BJ (cell line): Measurements from ENCODE around the gene NFKBIB. TPM values are rescaled to one million over a fixed set of nuclear protein-coding genes. Genes with fewer than 3 reads are reported as not detected.

ENCODE experiments used
- CTCF ChIA-PET: fragments of 350-600 bp; formaldehyde crosslinking; extraction: SDS; loops from one replicate; lab custom pipeline; 2021; ENCODE audit warnings: antibody characterized with exemption, inconsistent platforms; lab: Yijun Ruan, JAX
- POLR2A ChIA-PET: fragments of 300-600 bp; sonication (Branson Sonifier 250); formaldehyde crosslinking; extraction: SDS; loops from one replicate; lab custom pipeline; 2021; ENCODE audit warnings: antibody characterized with exemption; lab: Charles Lee
- DNase-seq: peaks from one replicate; pipeline ENCODE4 v3.0.0-alpha.2; 2011; ENCODE audit warnings: low read depth
- H3K27me3 ChIP-seq: 2 replicates; pipeline ENCODE4 v1.6.0; 2011; ENCODE audit warnings: low read length; ENCODE audit not compliant: control insufficient read depth, insufficient read depth
- H3K36me3 ChIP-seq: 2 replicates; pipeline ENCODE4 v1.5.1; 2011; ENCODE audit warnings: low read length; ENCODE audit not compliant: control insufficient read depth, insufficient read depth
- H3K4me3 ChIP-seq: 2 replicates; pipeline ENCODE4 v1.5.1; 2011; ENCODE audit warnings: low read depth, mild to moderate bottlenecking, control low read depth, low read length
- polyA plus RNA-seq: library from polyadenylated mRNA; depleted of rRNA; stranded (reverse); fragments of >200 nt; gene quantifications from 2 replicates; pipeline ENCODE4 v1.2.3, GENCODE V29; 2011
- TF ChIP-seq, protein P1 (sequence below): IDR thresholded peaks from 2 replicates; pipeline ENCODE4 v1.5.1; 2011; ENCODE audit warnings: low read depth, mild to moderate bottlenecking, control low read depth, inconsistent platforms, low read length, moderate library complexity; ENCODE audit not compliant: insufficient read depth

The NFKBIB gene
- polyA plus RNA-seq, 1 experiment: 20.6 TPM

DNA sequence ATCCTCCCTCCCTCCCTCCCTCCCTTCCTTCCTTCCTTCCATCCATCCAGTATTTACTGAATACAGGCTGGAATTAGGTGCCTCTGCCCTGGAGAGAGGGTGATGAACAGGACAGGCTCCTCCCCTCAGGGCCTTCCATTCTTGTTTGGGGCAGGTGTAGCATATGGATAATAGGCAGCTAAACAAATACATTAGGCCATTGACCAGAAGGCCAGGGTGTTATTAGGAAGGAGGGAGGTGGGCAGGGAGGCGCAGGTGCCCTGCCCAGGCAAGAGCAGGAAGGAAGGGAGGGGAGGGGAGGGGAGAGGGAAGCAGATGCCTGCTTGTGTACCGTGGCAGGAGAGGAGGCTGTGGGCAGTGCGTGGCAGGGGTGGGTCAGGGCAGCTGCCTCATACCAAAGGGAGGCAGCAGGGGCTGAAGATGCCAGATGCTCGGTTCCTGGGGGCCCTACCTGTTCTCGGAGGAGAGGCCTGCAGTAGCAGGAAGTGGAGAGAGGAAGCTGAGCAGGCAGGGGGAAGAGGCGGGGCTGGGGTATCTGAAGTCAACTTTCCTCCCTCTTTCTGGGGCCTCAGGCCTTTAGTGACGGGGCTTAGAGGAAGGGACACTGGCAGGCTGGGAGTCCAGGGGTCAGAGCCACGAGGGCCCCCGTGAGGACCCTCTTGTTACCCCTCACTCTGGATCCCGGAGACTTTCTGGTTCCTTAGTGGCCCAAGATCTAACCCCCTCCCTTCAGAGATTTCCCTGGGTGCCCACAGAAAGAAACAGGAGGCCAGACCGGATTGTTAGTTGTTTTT lies 21.8 kb upstream of the NFKBIB start, which contains the start of gene RINL:
Gene RINL (minus strand): TSS at position 495 of the 794 bp plus-strand sequence. CDS start 1,533 bp downstream, outside the sequence.
- ChIA-PET POLR2A (no interaction called here), CTCF (interaction anchor here (0.9 to 5.2 kb wide), 3 partner anchors 8 to 61 kb away, joined by 3 to 30 read pairs (median 29); no protein-coding TSS in a partner anchor)
- H3K4me3 ChIP-seq: no peak within 1 kb of the TSS
- DNase-seq: no peak
- H3K27me3 ChIP-seq: no peaks in the 10 kb centered on the region
- TF ChIP-seq, protein P1, sequence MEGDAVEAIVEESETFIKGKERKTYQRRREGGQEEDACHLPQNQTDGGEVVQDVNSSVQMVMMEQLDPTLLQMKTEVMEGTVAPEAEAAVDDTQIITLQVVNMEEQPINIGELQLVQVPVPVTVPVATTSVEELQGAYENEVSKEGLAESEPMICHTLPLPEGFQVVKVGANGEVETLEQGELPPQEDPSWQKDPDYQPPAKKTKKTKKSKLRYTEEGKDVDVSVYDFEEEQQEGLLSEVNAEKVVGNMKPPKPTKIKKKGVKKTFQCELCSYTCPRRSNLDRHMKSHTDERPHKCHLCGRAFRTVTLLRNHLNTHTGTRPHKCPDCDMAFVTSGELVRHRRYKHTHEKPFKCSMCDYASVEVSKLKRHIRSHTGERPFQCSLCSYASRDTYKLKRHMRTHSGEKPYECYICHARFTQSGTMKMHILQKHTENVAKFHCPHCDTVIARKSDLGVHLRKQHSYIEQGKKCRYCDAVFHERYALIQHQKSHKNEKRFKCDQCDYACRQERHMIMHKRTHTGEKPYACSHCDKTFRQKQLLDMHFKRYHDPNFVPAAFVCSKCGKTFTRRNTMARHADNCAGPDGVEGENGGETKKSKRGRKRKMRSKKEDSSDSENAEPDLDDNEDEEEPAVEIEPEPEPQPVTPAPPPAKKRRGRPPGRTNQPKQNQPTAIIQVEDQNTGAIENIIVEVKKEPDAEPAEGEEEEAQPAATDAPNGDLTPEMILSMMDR: no peak
- H3K36me3 ChIP-seq: peaks cover 5% of the 10 kb centered on the region

DNA sequence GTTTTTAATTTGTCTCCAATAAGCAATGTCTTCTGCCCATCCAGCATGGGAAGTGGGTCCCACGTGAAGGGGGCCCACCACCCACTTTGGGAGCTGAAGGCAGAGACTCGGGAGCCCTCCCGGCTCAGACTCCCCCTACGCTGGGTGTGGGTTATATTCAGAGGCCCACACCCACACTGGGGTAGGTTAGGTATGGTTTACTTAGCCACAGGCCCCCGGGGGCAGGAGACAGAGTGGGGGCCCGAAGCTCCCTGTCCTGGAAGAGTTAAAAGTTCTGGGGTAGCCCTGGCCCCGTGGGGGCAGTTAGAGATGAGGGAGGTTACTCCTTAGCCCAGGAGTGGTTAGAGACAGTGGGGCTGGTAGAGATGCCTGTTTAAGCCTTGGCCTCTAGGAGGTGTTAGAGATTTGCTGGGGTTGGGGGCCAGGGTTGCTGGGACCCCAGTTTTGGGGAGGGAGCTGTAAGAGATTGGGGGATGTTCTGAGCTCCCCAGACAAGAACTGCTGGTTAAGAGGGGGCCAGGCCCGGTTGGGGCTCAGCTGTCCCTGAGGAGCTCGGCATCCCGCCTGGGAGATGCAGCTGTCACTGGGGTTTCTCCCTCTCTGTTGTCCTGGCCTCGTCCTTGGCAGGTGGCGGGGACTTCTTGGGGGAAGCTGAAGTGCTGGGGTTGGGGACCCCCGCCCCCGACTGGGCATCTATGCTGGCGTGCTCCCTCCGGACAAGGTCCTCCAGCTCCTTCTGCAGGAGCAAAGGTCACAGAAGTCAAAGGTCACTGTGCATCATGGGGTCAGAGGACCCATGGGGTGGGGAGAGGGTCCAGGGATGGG lies 21.0 kb upstream of the NFKBIB start:
- ChIA-PET CTCF (interaction anchor here (3.2 to 5.2 kb wide), 2 partner anchors 8 to 9 kb away, joined by 29 to 30 read pairs; no protein-coding TSS in a partner anchor), POLR2A (no interaction called here)
- Histone ChIP-seq H3K36me3 (peaks cover 7% of the 10 kb centered on the region), H3K4me3 (no peak overlapping the region), H3K27me3 (no peaks in the 10 kb centered on the region)
- TF ChIP-seq, protein P1: no peak
- DNase-seq: no peak

- DNase-seq: no peak
- Histone ChIP-seq H3K27me3 (no peaks in the 10 kb centered on the region), H3K4me3 (no peak overlapping the region), H3K36me3 (peaks cover 7% of the 10 kb centered on the region)
- TF ChIP-seq, protein P1: no peak
- ChIA-PET POLR2A (no interaction called here), CTCF (interaction anchor here (3.2 to 5.2 kb wide), 2 partner anchors 8 to 9 kb away, joined by 29 to 30 read pairs; no protein-coding TSS in a partner anchor)
These were observed 20.4 kb upstream of the NFKBIB start for GRCh38 chr19:38879400-38879751.

DNA sequence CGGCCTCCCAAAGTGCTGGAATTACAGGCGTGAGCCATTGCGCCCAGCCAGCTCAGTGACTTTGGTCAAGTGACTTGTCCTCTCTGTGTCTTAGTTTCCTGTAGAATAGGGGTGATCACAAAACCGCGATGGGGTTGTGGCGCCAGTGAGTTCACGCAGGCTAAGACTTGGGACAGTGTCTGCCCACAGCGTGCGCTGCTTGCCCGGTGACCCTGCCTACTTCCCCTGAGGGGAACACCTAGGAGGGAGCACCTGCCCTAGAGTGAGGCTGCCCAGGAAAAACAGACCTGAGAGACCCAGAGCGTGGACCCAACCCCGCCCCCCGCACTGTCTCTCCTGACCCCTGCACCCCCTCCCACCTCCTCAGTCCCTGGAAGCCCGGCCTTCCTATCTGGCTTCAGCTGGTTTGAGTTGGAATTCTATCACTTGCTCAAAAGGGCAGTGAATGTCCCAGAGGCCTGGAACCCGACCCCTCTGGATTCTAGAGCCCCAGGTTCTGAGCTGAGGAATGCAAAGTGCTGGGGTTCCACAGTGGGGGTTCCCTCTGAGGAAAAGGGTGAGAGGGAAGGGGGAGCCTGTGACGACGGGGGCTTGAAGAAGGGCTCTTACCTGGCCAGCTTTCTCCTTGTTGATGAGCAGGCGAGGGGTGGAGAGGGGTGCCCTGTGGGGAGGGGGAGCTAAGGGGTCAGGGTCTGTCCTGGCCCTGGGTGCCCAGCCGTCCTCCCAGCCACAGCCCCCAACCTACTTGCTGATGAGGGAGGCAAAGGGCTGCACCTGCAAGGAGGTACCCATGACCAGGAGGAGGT lies 19.5 kb upstream of the NFKBIB start:
- no peak for DNase-seq
- TF ChIP-seq, protein P1: no peak
- POLR2A ChIA-PET: no interaction called here
- CTCF ChIA-PET: interaction anchor here (5.2 kb wide), 1 partner anchor 10 kb away, joined by 29 read pairs; no protein-coding TSS in a partner anchor
- Histone ChIP-seq H3K27me3 (no peaks in the 10 kb centered on the region), H3K4me3 (no peak overlapping the region), H3K36me3 (peaks cover 7% of the 10 kb centered on the region)
